C4-2B (cell line): ENCODE results near the gene KLHL28.

Experiments used
- ZFX ChIP-seq: fragments of 450-650 bp; IDR thresholded peaks from 2 replicates; pipeline ENCODE4 v1.6.1; 2017
- TF ChIP-seq, protein P1 (sequence below): fragments of 450-650 bp; conservative IDR thresholded peaks from 2 replicates; pipeline ENCODE4 v1.5.1; 2017; ENCODE audit warnings: mild to moderate bottlenecking

DNA sequence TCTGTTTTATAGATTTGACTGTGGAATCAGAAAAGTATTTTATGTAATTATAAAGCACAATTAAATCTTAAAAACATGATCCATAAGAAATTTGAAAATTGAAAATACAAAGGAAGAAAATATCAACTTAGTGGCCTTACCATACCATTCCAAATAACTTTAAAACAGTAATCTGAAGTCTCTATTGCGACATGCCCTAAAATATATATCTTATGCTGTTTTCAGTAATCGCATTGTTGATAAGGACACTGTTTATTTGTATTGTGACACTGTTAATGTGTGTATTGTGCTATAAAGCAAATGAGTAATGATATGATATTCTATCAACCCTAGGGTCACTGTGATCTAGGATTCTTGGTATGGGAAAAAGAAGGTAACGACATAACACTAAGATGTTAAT, 7.0 kb downstream of the KLHL28 start:
- TF ChIP-seq, protein P1, sequence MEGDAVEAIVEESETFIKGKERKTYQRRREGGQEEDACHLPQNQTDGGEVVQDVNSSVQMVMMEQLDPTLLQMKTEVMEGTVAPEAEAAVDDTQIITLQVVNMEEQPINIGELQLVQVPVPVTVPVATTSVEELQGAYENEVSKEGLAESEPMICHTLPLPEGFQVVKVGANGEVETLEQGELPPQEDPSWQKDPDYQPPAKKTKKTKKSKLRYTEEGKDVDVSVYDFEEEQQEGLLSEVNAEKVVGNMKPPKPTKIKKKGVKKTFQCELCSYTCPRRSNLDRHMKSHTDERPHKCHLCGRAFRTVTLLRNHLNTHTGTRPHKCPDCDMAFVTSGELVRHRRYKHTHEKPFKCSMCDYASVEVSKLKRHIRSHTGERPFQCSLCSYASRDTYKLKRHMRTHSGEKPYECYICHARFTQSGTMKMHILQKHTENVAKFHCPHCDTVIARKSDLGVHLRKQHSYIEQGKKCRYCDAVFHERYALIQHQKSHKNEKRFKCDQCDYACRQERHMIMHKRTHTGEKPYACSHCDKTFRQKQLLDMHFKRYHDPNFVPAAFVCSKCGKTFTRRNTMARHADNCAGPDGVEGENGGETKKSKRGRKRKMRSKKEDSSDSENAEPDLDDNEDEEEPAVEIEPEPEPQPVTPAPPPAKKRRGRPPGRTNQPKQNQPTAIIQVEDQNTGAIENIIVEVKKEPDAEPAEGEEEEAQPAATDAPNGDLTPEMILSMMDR: no peak
- no peak for TF ChIP-seq ZFX
